Effector memory CD4-positive, alpha-beta T cell (primary cell): ENCODE measurements around the gene LRRN1.
"Not testable (repeated sequence)": the region's sequence is repeated elsewhere in the genome, so short reads cannot be mapped to it uniquely, and the experiment has no call there.

Experiments
- DNase-seq, 3 donors: peaks; one replicate each; pipeline ENCODE4 v3.0.0-alpha.2; 2020
- H3K27ac ChIP-seq: 2 replicates; pipeline ENCODE4 v1.7.0; 2013; ENCODE audit warnings: mild to moderate bottlenecking, low read length, moderate library complexity; ENCODE audit not compliant: insufficient read depth, poor library complexity, severe bottlenecking
- H3K27me3 ChIP-seq: replicated peaks from 2 replicates; pipeline ENCODE4 v1.7.0; 2013; ENCODE audit warnings: mild to moderate bottlenecking, low read length; ENCODE audit not compliant: insufficient read depth, control insufficient read depth, poor library complexity, severe bottlenecking
- H3K36me3 ChIP-seq: 2 replicates; pipeline ENCODE4 v1.7.0; 2013; ENCODE audit warnings: mild to moderate bottlenecking, low read length, moderate library complexity; ENCODE audit not compliant: control insufficient read depth, insufficient read depth
- H3K4me1 ChIP-seq: 2 replicates; pipeline ENCODE4 v1.7.0; 2013; ENCODE audit warnings: low read length, mild to moderate bottlenecking; ENCODE audit not compliant: control insufficient read depth, insufficient read depth, poor library complexity, severe bottlenecking
- H3K4me3 ChIP-seq: 2 replicates; pipeline ENCODE4 v1.7.0; 2013; ENCODE audit warnings: low read length, low read depth, mild to moderate bottlenecking; ENCODE audit not compliant: insufficient read depth, poor library complexity, severe bottlenecking
- H3K9me3 ChIP-seq: 2 replicates; pipeline ENCODE4 v1.7.0; 2013; ENCODE audit warnings: mild to moderate bottlenecking, low read length, moderate library complexity; ENCODE audit not compliant: control insufficient read depth

LRRN1 gene

GRCh38 chr3:3828417-3828816 is 29.2 kb downstream of the LRRN1 start:
- not testable (repeated sequence) for H3K36me3 ChIP-seq

GRCh38 chr3:3836845-3837244 is 37.6 kb downstream of the LRRN1 start:
- H3K36me3 ChIP-seq, result no peaks in the 10 kb centered on the region
- DNase-seq, result no peak
- no peaks in the 10 kb centered on the region for H3K27me3 ChIP-seq
- no peaks in the 10 kb centered on the region for H3K9me3 ChIP-seq
- no peaks in the 10 kb centered on the region for H3K4me1 ChIP-seq
- H3K4me3 ChIP-seq, result no peak overlapping the region
- no peak overlapping the region for H3K27ac ChIP-seq

More at GRCh38 chr3:3828417-3828816, 29.2 kb downstream of the LRRN1 start:
- H3K4me3 ChIP-seq, DNase-seq, H3K27ac ChIP-seq, H3K9me3 ChIP-seq, H3K4me1 ChIP-seq, H3K27me3 ChIP-seq: not testable (repeated sequence)

DNA sequence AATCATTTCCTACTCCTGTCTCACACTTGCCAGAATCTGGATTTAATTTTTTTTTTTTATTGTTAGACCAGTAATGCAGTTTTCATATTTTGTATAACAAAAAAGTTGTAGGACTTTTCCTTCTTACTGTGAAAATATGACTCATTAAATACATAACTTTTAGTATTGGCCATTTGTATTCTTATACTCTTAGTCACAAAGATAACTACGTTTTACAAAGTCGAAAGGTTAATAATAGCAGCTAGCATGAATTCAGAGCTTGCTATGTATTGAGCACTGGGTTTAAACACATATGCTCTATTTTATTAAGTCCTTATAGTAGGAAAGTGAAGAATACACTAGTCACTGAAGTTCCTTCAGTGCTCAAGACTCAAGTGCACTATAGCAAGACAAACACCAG is 43.1 kb downstream of the LRRN1 start:
- no peaks in the 10 kb centered on the region for H3K36me3 ChIP-seq
- no peaks in the 10 kb centered on the region for H3K4me1 ChIP-seq
- H3K27me3 ChIP-seq, result no peaks in the 10 kb centered on the region
- H3K9me3 ChIP-seq, result no peaks in the 10 kb centered on the region
- no peak overlapping the region for H3K27ac ChIP-seq
- no peak overlapping the region for H3K4me3 ChIP-seq
- DNase-seq, result no peak

- Histone ChIP-seq H3K9me3 (no peaks in the 10 kb centered on the region), H3K27ac (no peak overlapping the region), H3K27me3 (no peaks in the 10 kb centered on the region), H3K4me3 (no peak overlapping the region), H3K4me1 (no peaks in the 10 kb centered on the region), H3K36me3 (no peaks in the 10 kb centered on the region)
- DNase-seq, result no peak
Observed at GRCh38 chr3:3847994-3848922, 49.0 kb downstream of the LRRN1 start.

GRCh38 chr3:3848923-3849275 is 49.7 kb downstream of the LRRN1 start:
- no peak for DNase-seq
- Histone ChIP-seq H3K4me1 (no peaks in the 10 kb centered on the region), H3K4me3 (no peak overlapping the region), H3K9me3 (no peaks in the 10 kb centered on the region), H3K27ac (no peak overlapping the region), H3K36me3 (no peaks in the 10 kb centered on the region), H3K27me3 (no peaks in the 10 kb centered on the region)

DNA sequence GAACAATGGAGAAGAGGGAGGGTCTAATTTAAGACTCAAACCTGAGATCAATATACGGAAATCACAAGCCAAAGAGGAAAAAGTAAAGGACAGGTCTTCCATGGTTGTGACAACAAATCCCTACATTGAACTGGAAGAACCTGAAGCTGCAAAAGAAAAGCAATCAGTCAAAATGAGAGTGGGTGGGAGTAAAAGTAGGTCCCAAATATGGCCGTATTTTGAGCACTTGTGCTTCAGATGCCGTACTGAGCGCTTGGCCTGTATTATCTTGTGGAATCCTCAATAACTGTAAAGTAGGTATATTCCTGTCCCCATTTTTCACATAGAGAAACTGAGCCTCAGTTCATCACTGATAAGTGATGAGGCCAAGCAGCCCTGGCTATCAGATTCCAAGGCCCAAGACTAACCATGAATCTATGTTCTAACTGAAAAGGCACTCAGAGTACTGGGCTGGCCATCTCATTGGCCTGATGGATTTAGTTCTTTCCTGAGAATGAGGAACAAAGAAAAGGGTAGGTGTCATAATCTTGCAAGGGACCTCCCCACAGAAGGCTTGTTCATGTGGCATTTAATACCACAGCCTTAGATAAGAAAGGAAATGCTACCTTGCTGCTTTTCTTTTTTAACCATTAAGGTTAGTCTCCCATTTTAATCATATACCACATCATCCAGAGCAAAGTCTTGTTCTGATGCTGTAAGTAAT is 52.5 kb downstream of the LRRN1 start:
- H3K9me3 ChIP-seq, result no peaks in the 10 kb centered on the region
- DNase-seq, result no peak
- H3K36me3 ChIP-seq, result no peaks in the 10 kb centered on the region
- H3K27ac ChIP-seq, result no peak overlapping the region
- H3K4me1 ChIP-seq, result no peaks in the 10 kb centered on the region
- H3K27me3 ChIP-seq, result no peaks in the 10 kb centered on the region
- no peak overlapping the region for H3K4me3 ChIP-seq

DNA sequence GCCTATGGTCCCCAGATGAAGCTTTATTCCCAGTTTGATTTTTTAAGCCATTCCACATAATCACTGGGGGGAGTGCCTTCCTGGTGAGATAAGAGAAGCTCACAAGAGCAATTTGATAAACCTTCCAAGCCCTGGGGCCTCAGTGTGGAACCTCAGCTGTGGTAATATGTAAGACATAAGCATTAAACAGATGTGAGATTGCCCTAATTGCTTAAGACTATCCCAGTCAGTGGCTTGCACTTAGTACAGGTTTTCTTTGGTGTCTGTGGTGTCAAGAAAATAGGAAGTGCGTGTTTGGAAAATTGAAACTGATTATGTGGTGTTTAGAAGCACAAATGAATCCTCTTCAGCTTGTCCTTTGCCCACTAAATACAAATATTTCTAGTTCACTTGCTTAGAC is 54.3 kb downstream of the LRRN1 start:
- H3K9me3 ChIP-seq, result no peaks in the 10 kb centered on the region
- no peaks in the 10 kb centered on the region for H3K27me3 ChIP-seq
- H3K36me3 ChIP-seq, result no peaks in the 10 kb centered on the region
- DNase-seq, result no peak
- H3K4me1 ChIP-seq, result no peaks in the 10 kb centered on the region
- H3K27ac ChIP-seq, result no peak overlapping the region
- no peak overlapping the region for H3K4me3 ChIP-seq

DNA sequence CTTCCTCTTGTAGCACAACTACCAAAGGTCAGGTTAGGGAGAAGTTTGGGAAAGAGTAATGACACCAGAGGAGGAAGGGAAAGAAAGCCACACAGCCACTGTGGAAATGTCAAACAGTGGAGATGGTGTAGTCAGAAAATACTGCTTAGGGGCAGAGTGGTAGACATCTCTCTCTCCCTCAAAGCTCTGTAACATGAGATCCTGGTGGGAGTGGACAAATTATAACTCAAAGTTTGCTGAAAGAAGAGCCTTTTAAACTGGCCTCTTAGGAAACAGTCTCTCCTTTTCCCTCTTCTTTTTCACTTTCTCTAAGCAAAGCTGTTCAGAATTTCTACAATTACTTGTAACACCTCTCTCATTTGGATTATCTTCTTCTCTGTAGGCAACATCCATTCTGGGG is 55.8 kb downstream of the LRRN1 start:
- Histone ChIP-seq H3K4me3 (no peak overlapping the region), H3K36me3 (no peaks in the 10 kb centered on the region), H3K27ac (no peak overlapping the region), H3K4me1 (no peaks in the 10 kb centered on the region), H3K27me3 (no peaks in the 10 kb centered on the region), H3K9me3 (no peaks in the 10 kb centered on the region)
- no peak for DNase-seq

- DNase-seq, result no peak
- H3K4me3 ChIP-seq, result no peak overlapping the region
- H3K4me1 ChIP-seq, result no peaks in the 10 kb centered on the region
- no peak overlapping the region for H3K27ac ChIP-seq
- no peaks in the 10 kb centered on the region for H3K9me3 ChIP-seq
- H3K27me3 ChIP-seq, result no peaks in the 10 kb centered on the region
- no peaks in the 10 kb centered on the region for H3K36me3 ChIP-seq
Observed at GRCh38 chr3:3860235-3860634, 61.0 kb downstream of the LRRN1 start.

GRCh38 chr3:3862534-3862933 is 63.3 kb downstream of the LRRN1 start:
- H3K9me3 ChIP-seq, result no peaks in the 10 kb centered on the region
- H3K4me3 ChIP-seq, result no peak overlapping the region
- H3K4me1 ChIP-seq, result no peaks in the 10 kb centered on the region
- H3K36me3 ChIP-seq, result no peaks in the 10 kb centered on the region
- H3K27ac ChIP-seq, result no peak overlapping the region
- no peak for DNase-seq
- no peaks in the 10 kb centered on the region for H3K27me3 ChIP-seq
